Panc1 (cell line): ENCODE data around the gene IL10.

Source experiments
- POLR2AphosphoS5 ChIP-seq: IDR thresholded peaks from 2 replicates; pipeline ENCODE4 v1.6.1; 2012; ENCODE audit warnings: mild to moderate bottlenecking, low read depth, low read length, moderate library complexity
- SIN3A ChIP-seq: IDR thresholded peaks from 2 replicates; pipeline ENCODE4 v1.6.1; 2012; ENCODE audit warnings: low read depth, mild to moderate bottlenecking, low read length, moderate library complexity, borderline replicate concordance; ENCODE audit not compliant: insufficient read depth
- TF ChIP-seq, protein P1 (sequence below): fragments of 450-650 bp; IDR thresholded peaks from 2 replicates; pipeline ENCODE4 v1.5.1; 2017; ENCODE audit warnings: mild to moderate bottlenecking
- TF ChIP-seq, protein P2 (sequence below), 2 experiments: IDR thresholded peaks; 2 replicates each; pipeline ENCODE4 v1.6.1; 2011 to 2012; ENCODE audit warnings: low read depth in 2 of 2, control low read depth in 1 of 2, low read length in 1 of 2, mild to moderate bottlenecking in 1 of 2, moderate library complexity in 1 of 2; ENCODE audit not compliant: insufficient read depth in 1 of 2

DNA sequence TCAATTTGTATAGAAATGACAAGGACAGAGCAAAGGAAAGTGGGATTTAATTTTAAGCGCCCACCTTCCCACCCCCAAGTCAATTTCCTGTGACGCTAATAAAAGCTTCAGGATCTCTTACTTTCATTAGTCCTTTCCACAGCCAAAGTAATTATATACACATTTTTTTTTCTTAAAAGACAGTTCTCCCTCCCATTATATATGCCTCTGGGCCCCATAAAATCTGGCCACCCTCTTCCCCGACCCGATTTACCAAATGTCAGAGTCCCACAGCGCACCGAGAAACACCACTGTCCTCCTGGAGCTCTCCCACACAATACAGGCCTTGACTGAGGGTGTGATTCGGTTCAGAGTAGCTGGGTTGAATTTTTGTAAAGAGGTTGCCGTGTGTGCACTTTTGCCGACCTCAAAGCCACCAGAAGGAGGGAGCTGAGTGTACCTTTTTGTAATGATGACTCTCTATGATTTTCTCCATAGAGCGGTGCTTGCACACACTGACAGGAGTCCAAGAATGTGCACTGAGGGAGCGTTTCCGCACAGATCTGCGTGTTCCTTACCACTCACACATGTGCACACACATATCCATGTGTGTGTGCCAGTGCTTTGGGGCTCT lies 26.2 kb upstream of the IL10 start:
- TF ChIP-seq, protein P1, sequence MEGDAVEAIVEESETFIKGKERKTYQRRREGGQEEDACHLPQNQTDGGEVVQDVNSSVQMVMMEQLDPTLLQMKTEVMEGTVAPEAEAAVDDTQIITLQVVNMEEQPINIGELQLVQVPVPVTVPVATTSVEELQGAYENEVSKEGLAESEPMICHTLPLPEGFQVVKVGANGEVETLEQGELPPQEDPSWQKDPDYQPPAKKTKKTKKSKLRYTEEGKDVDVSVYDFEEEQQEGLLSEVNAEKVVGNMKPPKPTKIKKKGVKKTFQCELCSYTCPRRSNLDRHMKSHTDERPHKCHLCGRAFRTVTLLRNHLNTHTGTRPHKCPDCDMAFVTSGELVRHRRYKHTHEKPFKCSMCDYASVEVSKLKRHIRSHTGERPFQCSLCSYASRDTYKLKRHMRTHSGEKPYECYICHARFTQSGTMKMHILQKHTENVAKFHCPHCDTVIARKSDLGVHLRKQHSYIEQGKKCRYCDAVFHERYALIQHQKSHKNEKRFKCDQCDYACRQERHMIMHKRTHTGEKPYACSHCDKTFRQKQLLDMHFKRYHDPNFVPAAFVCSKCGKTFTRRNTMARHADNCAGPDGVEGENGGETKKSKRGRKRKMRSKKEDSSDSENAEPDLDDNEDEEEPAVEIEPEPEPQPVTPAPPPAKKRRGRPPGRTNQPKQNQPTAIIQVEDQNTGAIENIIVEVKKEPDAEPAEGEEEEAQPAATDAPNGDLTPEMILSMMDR = peak; percentile 44
- TF ChIP-seq, protein P2, sequence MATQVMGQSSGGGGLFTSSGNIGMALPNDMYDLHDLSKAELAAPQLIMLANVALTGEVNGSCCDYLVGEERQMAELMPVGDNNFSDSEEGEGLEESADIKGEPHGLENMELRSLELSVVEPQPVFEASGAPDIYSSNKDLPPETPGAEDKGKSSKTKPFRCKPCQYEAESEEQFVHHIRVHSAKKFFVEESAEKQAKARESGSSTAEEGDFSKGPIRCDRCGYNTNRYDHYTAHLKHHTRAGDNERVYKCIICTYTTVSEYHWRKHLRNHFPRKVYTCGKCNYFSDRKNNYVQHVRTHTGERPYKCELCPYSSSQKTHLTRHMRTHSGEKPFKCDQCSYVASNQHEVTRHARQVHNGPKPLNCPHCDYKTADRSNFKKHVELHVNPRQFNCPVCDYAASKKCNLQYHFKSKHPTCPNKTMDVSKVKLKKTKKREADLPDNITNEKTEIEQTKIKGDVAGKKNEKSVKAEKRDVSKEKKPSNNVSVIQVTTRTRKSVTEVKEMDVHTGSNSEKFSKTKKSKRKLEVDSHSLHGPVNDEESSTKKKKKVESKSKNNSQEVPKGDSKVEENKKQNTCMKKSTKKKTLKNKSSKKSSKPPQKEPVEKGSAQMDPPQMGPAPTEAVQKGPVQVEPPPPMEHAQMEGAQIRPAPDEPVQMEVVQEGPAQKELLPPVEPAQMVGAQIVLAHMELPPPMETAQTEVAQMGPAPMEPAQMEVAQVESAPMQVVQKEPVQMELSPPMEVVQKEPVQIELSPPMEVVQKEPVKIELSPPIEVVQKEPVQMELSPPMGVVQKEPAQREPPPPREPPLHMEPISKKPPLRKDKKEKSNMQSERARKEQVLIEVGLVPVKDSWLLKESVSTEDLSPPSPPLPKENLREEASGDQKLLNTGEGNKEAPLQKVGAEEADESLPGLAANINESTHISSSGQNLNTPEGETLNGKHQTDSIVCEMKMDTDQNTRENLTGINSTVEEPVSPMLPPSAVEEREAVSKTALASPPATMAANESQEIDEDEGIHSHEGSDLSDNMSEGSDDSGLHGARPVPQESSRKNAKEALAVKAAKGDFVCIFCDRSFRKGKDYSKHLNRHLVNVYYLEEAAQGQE (IDR thresholded peaks at IDR 0.05; ENCODE audit: insufficient read depth in 1 of 2, low read depth in 2 of 2, low read length in 1 of 2) = no peak
- TF ChIP-seq POLR2AphosphoS5 = no peak
- TF ChIP-seq SIN3A = no peak
